ENCODE results near the gene DNAH5. TPM values are rescaled to one million over a fixed set of nuclear protein-coding genes. Genes with fewer than 3 reads are reported as not detected.

Gene DNAH5
- total RNA-seq, 1 donor from 2014 or later, result 0.49 TPM

DNA sequence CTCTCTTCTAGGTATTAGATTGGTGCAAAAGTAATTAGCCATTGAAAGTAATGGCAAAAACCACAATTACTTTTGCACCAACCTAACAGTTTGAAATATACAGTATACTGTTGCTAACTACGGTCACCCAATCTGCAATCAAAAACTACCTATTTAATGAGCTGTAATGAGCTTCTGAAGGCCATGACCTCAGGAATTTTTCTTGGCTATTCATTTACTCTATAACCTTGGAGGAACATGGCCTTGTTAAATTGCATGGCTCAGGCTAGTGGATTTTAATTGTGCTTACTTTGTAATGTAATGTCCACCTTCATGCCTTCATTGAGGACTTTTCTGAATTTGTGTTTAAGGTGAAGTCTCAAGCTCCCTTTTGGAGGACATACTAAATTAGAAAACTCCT lies 24.7 kb downstream of the DNAH5 start:
- no peak for DNase-seq (ENCODE audit: extremely low spot score in 2 of 2)
- Histone ChIP-seq H3K9me3 (no peaks in the 10 kb centered on the region), H3K4me1 (no peaks in the 10 kb centered on the region), H3K4me3 (no peak overlapping the region), H3K36me3 (no peaks in the 10 kb centered on the region), H3K27ac (no peak overlapping the region), H3K27me3 (no peaks in the 10 kb centered on the region)
- intact Hi-C loops (cut with DNase I), result no loop called here
- TF ChIP-seq, protein P1, sequence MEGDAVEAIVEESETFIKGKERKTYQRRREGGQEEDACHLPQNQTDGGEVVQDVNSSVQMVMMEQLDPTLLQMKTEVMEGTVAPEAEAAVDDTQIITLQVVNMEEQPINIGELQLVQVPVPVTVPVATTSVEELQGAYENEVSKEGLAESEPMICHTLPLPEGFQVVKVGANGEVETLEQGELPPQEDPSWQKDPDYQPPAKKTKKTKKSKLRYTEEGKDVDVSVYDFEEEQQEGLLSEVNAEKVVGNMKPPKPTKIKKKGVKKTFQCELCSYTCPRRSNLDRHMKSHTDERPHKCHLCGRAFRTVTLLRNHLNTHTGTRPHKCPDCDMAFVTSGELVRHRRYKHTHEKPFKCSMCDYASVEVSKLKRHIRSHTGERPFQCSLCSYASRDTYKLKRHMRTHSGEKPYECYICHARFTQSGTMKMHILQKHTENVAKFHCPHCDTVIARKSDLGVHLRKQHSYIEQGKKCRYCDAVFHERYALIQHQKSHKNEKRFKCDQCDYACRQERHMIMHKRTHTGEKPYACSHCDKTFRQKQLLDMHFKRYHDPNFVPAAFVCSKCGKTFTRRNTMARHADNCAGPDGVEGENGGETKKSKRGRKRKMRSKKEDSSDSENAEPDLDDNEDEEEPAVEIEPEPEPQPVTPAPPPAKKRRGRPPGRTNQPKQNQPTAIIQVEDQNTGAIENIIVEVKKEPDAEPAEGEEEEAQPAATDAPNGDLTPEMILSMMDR (IDR thresholded peaks at IDR 0.05), result no peak
- TF ChIP-seq POLR2AphosphoS5 (IDR thresholded peaks at IDR 0.05; ENCODE audit: insufficient read depth in 1 of 2, low read depth in 1 of 2), result no peak
- TF ChIP-seq POLR2A (IDR thresholded peaks at IDR 0.05), result no peak

DNA sequence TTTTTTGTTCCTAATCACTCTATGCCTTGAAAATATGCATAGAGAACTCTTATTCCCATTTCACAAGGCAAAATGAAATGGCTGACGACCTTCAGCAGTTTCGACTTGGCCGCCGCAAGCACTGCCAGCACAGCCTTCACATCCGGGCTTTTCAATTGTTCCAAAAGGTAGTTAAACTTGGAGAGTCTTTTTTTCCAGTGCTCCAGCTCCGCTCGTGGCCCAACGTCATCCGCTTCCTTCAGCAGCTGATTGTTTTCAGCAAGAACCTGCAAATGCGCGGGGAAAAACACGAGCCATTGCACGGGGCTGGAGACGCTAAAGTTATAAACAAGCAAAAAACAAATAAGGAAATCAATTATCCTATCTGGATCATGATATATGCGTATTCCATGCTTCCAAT lies 25.4 kb downstream of the DNAH5 start:
- no peak overlapping the region for H3K27ac ChIP-seq
- TF ChIP-seq, protein P1 (IDR thresholded peaks at IDR 0.05), result no peak
- TF ChIP-seq POLR2A (IDR thresholded peaks at IDR 0.05) (no peak), POLR2AphosphoS5 (IDR thresholded peaks at IDR 0.05; ENCODE audit: insufficient read depth in 1 of 2, low read depth in 1 of 2) (no peak)
- no peaks in the 10 kb centered on the region for H3K27me3 ChIP-seq
- H3K4me3 ChIP-seq, result no peak overlapping the region
- no peak for DNase-seq (ENCODE audit: extremely low spot score in 2 of 2)
- no peaks in the 10 kb centered on the region for H3K36me3 ChIP-seq
- no peaks in the 10 kb centered on the region for H3K9me3 ChIP-seq
- intact Hi-C loops (cut with DNase I), result no loop called here
- H3K4me1 ChIP-seq, result no peaks in the 10 kb centered on the region

GRCh38 chr5:13917061-13917460 lies 27.4 kb downstream of the DNAH5 start:
- no peaks in the 10 kb centered on the region for H3K27me3 ChIP-seq
- H3K36me3 ChIP-seq, result no peaks in the 10 kb centered on the region
- H3K4me3 ChIP-seq, result no peak overlapping the region
- no peaks in the 10 kb centered on the region for H3K4me1 ChIP-seq
- H3K9me3 ChIP-seq, result no peaks in the 10 kb centered on the region
- no peak for DNase-seq (ENCODE audit: extremely low spot score in 2 of 2)
- intact Hi-C loops (cut with DNase I), result no loop called here
- no peak overlapping the region for H3K27ac ChIP-seq
- TF ChIP-seq POLR2AphosphoS5 (IDR thresholded peaks at IDR 0.05; ENCODE audit: insufficient read depth in 1 of 2, low read depth in 1 of 2) (no peak), POLR2A (IDR thresholded peaks at IDR 0.05) (no peak)
- TF ChIP-seq, protein P1 (IDR thresholded peaks at IDR 0.05), result no peak

- no peaks in the 10 kb centered on the region for H3K27me3 ChIP-seq
- H3K9me3 ChIP-seq, result no peaks in the 10 kb centered on the region
- H3K36me3 ChIP-seq, result no peaks in the 10 kb centered on the region
- DNase-seq (ENCODE audit: extremely low spot score in 2 of 2), result no peak
- H3K4me3 ChIP-seq, result no peak overlapping the region
- intact Hi-C loops (cut with DNase I), result no loop called here
- TF ChIP-seq POLR2A (IDR thresholded peaks at IDR 0.05) (no peak), POLR2AphosphoS5 (IDR thresholded peaks at IDR 0.05; ENCODE audit: insufficient read depth in 1 of 2, low read depth in 1 of 2) (no peak)
- TF ChIP-seq, protein P1 (IDR thresholded peaks at IDR 0.05), result no peak
- H3K27ac ChIP-seq, result no peak overlapping the region
- no peaks in the 10 kb centered on the region for H3K4me1 ChIP-seq
These were observed 30.5 kb downstream of the DNAH5 start for GRCh38 chr5:13913962-13914361.

DNA sequence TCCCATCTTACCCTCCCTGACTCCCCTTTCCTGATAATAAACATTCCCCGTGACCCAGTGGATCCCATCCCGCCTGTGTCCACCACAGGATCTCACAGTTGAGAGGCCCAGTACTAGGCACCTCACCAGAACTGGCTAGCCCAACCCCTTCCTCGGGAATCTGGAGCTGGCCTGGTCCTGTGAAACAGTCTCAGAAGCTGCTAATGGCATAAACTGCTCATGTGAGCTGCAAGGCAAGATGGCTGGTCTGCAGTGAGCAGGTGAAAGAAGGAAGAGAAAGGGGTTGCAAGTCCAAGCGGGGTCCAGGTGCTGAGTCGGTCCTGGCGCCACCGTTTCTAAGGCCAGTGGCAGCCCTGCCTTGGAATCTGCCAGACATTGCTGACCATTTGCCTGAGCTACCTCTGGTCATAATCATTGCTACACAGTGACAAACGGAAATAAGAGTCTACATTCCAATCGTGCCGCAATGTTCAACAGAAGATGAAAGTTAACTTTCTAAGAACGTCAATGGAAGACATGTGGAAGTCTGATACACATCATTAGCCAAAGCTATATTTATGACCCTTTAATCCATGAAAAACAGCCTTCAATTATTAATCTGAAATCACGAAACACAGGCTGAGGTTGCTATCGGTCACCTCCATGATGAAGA lies 33.7 kb downstream of the DNAH5 start:
- Histone ChIP-seq H3K27ac (no peak overlapping the region), H3K4me1 (no peaks in the 10 kb centered on the region), H3K36me3 (no peaks in the 10 kb centered on the region), H3K4me3 (no peak overlapping the region), H3K9me3 (no peaks in the 10 kb centered on the region), H3K27me3 (no peaks in the 10 kb centered on the region)
- no peak for DNase-seq (ENCODE audit: extremely low spot score in 2 of 2)
- intact Hi-C loops (cut with DNase I), result no loop called here
- TF ChIP-seq, protein P1 (IDR thresholded peaks at IDR 0.05), result no peak
- no peak for TF ChIP-seq POLR2A (IDR thresholded peaks at IDR 0.05)
- TF ChIP-seq POLR2AphosphoS5 (IDR thresholded peaks at IDR 0.05; ENCODE audit: insufficient read depth in 1 of 2, low read depth in 1 of 2), result no peak

Data from vagina (tissue), 2 donors.